ENCODE measurements around the gene FARS2.

Gene FARS2

DNA sequence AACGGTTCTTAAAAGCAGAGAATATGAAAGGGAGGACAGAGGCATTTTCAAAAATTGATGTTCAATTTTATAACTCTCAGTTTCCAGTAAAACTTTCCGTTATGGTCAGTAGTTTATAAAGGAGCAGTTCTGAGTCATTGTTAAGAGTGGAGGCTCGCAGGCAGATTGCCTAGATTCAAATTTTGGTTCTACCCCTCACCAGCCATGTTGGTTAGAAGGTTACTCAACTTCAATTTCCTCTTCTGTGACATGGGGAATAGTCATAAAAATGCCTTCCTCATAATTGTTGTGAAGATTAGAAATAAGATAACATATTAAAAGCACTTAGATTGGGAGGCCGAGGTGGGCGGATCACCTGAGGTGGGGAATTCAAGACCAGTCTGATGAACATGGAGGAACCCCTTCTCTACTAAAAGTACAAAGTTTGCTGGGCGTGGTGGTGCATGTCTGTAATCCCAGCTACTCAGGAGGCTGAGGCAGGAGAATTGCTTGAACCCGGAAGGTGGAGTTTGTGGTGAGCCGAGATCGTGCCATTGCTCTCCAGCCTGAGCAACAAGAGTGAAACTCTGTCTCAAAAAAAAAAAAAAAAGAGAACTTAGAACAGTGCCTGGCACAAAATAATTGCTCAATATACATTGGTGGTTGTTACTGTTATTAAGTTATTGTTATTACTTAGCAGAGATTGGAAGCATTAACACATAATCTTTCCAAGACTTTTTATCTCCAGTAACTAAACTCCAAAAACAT lies 396.5 kb downstream of the FARS2 start:
- DNase-seq (ENCODE audit: low read depth in 2 of 3, low spot score in 2 of 3), result no peak

DNA sequence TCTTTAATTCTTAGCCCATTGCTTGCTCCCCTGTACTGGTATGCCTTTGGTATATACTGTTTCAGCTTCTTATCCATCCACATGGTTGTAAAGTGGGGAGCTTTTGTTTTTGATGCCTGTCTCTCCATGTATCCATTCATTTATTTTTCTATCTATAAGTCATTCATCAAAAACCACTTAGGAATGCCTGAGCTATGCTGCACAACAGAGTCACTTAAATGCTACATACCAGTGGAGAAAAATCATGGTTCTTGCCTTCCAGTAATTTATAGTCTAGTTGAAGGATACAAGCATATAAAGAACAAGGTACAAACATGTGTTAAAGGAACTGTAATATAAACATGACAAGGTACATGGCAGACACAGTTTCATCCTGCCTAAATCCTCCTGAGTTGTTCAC lies 398.2 kb downstream of the FARS2 start:
- no peak for DNase-seq (ENCODE audit: low read depth in 2 of 3, low spot score in 2 of 3)

DNA sequence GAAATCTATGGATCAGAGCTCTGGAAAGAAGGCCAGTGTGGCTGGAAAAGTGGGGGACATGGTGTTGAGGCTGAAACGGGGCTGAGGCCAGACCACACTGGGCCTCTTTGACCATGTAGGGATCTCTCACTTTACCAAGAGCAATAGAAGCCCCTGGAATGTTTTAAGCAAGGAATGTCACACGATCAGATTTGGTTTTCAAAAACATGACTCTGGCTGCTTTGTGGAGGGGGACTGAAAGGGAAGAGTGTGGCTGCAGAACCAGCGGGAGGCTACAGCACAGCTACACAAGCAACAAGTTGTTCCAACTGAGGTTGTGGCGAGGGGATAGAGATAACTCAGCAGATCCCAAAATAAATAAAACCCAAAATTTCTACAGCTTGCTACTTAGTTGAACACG lies 399.5 kb downstream of the FARS2 start:
- no peak for DNase-seq (ENCODE audit: low read depth in 2 of 3, low spot score in 2 of 3)

DNA sequence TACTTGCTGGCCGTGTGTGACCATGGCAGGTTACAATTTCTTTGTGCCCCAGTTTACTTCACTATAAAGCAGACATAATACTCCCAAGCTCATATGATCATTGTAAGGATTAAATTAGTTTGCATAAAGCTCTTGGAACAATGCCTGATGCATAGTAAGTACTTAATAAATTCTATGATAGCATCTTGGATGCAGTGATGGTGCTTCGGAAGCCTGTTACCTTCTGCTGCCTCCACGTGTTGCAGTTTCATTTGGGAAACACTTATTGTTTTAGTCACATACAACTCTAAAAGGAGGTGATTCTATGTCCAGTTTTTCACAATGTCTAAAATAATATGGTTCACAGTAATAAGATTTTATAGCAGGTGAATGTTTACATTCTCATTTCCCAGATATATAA lies 401.5 kb downstream of the FARS2 start:
- DNase-seq (ENCODE audit: low read depth in 2 of 3, low spot score in 2 of 3), result no peak

DNA sequence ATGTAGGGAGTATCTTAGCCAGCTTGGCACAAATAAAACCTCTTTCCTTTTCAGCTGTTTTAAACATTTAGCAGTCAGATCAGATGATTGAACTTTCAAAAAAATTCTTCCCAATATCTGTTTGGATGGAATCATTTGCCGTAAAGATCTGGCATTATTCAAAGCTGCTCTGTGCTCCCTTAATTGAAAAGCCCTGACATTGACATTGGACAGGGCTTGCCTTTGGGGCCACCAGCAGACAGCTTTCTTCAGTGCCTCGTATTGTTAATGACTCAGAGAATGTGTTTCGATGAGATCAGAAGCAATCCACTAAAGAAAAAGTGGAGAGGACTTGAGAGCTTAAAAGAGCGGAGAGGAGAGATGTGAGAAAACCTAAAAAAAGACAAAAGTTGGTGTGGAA lies 401.9 kb downstream of the FARS2 start:
- no peak for DNase-seq (ENCODE audit: low read depth in 2 of 3, low spot score in 2 of 3)

DNA sequence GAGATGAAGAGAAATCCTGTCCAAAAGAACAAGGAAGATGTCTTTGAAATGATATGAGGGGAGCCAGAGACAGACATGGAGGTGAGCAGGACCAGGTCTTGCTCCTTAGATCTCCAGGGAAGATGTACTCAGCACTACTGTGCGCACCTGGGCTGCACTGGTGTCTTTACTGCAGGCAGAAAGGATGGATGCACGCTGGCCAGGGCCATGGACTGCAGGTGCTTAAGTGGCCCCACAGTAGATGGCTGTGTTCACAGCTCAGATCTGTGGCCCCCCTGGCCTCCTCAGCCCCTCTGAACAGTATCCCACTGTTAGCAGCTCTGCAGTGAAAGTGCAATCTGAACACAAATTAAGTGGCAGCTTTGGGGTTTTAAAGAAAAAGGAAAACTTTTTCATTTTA lies 402.4 kb downstream of the FARS2 start:
- no peak for DNase-seq (ENCODE audit: low read depth in 2 of 3, low spot score in 2 of 3)

DNA sequence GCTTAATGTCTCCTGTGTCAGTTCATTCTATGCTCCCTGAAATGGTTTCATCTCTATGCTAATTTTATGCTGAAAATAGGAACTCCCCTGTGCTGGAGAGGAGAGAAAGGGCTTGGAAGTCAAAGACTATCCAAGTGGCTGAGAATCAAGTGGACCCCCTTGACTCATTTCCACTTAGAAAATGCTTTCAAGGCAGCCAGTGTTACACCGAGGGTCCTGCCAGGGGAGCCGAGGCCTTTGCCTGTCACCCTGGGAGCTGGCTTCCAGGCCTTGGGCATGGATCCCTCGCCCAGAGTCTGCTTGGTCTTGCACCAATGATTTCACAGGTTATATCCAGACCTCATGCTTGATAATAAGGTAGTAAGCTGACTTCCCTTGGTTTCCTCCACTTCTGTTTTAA lies 402.8 kb downstream of the FARS2 start:
- no peak for DNase-seq (ENCODE audit: low read depth in 2 of 3, low spot score in 2 of 3)

DNA sequence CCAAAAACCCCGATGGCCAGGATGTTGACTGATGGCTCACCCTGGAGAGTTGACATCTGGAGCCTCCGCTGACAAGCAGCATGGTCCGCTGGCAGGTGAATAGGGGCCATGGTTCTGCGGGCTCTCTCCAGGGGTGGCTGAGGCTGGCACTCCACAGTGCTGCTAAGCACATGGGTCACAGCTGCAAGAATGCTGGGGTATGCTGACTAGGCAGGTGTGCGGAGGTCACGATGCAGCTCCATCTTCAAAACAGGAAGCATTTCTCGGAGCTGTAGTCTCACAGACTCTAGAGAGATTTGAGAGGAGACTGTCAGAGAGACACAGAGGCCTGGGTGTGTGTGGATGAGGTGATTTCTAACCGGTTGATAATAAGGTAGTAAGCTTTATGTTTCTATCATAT lies 403.9 kb downstream of the FARS2 start:
- DNase-seq (ENCODE audit: low read depth in 2 of 3, low spot score in 2 of 3), result no peak

DNA sequence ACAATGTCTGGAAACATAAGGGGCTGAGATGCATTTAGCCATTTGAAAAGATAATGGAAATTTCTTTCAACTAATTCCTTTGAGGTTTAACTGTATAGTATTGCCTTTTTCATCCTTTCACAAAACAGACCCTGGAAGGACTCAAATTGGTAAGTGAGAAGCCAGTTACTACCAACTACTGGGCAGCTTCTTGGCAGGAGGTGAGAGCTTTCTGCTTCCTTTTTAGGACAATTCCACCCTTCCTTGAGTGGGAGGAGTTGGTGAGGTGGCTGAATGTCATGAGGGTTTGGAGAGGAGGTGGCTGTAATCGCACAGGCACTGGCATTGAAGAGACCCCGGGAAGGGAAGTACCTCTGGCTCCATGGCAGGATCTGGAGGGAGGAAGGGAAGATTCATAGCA lies 404.4 kb downstream of the FARS2 start:
- DNase-seq (ENCODE audit: low read depth in 2 of 3, low spot score in 2 of 3), result no peak

DNA sequence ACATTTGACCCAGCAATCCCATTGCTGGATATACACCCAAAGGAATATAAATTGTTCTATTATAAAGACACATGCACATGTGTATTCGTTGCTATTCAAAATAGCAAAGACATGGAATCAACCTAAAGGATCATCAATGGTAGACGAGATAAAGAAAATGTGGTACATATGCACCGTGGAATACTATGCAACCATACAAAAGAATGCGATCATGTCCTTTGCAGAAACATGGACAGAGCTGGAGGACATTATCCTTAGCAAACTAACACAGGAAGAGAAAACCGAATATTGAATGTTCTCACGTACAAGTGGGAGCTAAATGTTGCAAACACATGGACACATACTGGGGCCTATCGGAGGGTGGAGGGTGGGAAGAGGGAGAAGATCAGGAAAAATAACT lies 405.4 kb downstream of the FARS2 start:
- DNase-seq (ENCODE audit: low read depth in 2 of 3, low spot score in 2 of 3), result no peak

DNA sequence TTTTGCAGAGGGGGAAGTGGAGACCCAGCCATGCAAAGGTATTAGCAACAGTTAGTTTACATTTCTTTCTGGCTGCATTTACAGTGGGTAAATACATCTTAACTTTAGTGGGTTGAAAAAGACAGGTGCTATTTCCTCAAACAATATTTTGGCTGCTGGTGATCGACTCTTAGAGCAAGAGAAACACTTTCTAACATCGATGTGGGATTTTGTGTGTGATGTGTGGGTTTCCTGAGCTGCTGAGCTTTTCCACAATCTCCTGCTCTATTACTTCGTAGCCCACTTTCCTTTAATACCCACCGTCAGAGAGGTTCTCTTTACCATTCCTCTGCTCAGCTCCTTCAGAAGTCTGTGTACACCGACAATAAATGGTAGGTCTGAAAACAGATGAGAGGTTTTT lies 406.4 kb downstream of the FARS2 start:
- no peak for DNase-seq (ENCODE audit: low read depth in 2 of 3, low spot score in 2 of 3)

DNA sequence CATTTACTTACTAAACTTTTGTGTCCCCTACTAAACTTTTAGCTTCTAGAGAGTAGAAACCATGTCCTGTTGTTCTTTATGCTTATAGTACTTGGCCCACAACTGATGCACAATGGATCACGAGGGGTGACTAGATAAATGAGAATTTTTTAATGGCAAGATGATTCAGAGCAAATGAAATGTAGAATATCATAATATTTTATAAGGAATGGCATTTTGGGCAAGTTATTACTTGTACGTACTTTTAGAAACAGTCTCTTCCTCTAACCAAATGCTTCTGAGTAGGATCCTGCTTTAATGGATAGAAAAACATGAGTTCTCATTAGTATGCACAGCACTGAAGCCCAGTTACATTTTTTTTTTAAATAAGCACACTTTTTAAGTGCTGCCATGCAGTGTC lies 409.1 kb downstream of the FARS2 start:
- DNase-seq (ENCODE audit: low read depth in 2 of 3, low spot score in 2 of 3), result no peak

DNA sequence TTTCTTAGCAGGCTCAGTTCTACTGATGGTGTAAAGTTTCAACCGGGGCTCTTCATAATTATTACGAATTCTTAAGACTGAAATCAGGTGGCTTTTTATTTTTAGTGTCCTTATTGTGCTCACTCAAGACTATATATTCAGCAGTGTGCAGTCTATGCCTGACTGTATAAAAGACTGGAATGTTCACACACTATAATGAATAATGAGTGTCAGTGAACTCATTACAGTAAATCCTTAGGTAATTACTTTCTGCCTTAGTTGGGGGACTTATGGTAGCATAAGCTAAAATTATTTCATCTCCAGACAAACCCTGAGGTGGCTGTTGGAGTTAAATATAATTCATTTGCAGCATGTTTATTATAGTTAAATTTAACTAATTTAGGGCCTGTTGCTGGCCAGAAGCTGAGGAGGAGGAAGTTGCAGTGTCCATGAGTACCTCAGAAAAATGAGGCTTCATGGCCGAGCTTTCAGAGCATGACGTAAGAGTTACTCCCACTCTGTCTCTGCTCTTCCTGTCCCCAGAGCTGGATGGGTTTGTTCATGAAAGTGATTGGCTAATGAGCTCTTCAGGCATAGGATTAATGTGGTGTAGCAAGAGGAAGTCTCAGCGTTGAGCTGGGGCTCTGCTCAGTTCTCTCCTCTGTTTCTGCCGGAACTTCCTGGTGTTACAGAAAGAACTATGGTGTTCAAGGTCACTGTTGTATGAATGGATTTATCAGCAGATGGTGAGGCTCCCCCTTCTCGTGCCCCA lies 409.7 kb downstream of the FARS2 start:
- no peak for DNase-seq (ENCODE audit: low read depth in 2 of 3, low spot score in 2 of 3)

DNA sequence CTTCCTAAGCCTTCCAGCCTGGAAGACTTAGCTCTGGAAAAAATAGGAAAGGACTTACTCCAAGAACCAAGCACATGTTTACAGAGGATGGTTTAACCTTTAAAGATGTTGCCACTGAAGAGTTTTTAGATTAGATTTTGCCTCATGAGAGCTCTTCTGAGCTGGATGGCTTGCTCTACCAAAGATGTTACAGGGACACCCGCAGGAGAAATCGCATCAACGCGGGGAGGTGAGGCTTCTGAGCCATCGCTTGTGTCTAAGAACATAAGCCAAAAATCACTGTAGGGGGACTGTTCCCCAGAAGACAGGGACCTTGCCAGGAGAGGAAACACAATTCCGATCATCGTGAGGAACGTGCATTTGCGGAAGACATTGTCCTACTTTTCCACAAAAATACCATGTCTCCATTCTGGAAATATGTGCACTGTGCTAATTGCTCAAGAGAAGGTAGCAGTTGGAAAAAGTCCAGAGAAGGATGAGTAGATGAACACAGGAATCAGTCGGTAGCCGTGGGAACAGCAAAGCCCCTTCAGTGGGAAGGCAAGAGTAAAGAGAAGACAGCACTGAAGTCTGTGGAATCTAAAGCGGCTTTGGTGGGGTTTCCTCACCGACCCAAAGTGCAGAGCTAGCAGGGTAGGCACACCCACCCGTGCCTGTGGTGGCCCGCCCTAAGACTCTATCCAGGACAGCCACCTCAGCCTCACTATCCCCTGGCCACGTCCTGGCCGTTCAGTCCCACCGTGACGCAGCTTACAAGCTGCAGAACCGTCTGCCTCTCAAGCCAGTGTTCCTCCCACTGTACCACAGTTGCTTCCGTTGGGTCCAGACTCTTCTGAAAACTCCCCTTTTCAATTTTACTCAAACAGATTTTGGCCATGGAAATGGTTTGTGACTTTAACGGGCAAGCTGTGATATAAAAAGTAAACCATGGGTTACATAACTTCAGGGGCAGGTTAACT lies 410.6 kb downstream of the FARS2 start:
- DNase-seq (ENCODE audit: low read depth in 2 of 3, low spot score in 2 of 3), result no peak

DNA sequence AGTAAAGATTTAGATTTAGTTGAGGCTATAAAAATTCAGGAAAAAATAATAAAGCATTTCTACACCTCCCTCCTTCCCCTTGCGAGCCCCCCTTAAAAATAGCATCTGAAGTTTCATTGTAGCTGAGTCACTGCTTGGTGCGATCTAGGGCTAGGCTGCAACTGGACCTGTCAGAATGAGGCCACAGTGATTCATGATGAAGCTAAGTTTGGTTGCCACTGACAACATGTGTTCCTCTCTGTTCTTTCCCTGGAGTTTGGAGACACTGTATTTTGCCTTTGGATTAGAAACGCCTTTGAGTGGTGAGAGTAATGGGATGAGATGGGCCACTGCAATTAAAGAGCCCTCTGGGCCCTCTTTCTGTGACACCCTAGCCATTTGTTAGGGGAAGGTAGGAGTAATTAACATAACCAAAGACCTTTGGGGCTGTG lies 411.3 kb downstream of the FARS2 start:
- DNase-seq (ENCODE audit: low read depth in 2 of 3, low spot score in 2 of 3), result no peak

DNA sequence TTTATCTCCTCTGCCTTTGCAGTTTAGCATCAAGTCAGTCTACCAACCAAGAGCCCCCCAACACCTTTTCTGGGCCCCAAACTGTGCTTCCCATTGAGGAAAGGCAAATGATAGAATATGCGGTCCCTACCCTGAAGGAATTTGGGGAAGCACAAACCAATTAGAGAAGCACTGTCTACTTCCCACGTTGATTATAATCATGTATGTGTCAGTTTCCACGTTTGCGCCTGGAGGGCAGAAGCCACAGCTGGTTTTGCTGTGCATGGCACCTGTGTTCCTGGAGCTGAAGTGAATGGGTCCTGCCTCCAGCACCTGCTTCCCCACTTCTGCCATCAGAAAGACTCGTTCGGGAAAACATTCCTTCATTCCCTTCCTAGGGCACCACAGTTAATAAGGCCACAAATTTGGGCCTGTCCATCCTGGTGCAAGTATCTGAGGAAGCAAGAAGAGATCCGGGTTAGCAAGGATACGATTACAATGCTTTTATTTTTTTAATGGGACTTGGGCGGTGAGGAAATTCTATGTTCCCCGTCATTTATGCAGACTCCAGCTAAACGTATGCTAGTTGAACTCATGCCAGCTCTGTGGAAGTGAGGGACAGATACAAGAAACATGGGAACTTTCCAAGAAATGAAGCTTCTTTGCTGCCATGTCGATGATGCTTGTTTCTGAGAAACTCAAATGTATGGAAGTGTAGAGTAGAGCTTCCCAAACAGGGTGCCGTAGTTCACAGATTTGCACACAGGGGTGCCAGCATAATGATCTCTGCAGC lies 411.9 kb downstream of the FARS2 start:
- DNase-seq (ENCODE audit: low read depth in 2 of 3, low spot score in 2 of 3), result no peak

DNA sequence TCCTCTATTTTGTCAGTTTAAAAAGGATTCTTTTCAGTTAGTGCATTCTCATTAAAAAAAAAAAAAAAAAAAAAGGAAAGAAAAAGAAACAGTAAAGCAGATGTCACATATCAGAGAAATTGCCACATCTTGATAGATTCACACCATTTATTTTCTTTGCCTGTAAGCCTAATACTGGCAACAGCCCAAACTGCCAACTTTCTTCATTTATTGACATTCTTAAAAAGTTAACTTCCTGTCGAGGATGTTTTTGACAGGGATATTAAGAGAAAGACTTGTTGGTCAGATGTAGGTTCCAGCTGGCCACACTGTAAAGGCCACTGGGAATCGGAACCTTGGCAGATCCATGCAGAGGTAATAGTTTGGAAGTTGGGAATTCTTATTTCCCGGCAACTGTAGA lies 412.8 kb downstream of the FARS2 start:
- no peak for DNase-seq (ENCODE audit: low read depth in 2 of 3, low spot score in 2 of 3)

DNA sequence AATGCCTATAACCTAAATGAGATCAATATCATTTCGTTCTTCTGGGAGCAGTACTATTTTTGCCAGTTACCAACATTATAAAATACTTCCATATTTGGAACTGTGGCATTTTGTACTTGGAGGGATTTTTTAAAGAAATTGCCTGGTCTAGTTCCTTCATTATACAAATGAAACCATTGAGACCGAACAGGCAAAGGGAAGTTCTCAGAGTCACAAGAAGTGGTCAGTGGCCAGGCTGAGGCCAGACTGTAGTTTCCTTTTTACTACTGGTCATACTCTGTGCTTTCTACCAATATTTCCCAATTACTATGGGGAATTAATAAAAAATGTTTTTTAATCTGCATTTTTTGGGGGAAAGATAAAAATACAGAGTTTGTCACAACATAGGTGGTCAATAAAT lies 413.4 kb downstream of the FARS2 start:
- no peak for DNase-seq (ENCODE audit: low read depth in 2 of 3, low spot score in 2 of 3)

DNA sequence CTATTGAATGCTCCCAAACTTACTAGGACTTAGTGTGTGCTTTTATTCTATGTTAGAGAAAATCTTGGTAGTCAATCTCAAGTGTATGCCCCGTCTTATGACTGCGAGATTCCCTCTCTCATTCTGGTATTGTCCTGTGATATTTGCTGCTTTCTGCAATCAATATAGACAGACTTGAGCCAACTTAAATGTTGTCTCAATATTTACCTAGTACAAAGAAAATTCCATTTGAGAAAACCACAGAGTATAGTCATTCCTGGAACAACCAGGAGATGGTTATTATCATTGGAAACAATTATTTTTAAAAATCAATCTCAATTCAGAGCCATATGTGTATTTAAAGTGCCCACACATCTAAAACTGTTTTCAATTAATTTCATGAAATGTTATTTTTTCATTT lies 415.4 kb downstream of the FARS2 start:
- no peak for DNase-seq (ENCODE audit: low read depth in 2 of 3, low spot score in 2 of 3)

DNA sequence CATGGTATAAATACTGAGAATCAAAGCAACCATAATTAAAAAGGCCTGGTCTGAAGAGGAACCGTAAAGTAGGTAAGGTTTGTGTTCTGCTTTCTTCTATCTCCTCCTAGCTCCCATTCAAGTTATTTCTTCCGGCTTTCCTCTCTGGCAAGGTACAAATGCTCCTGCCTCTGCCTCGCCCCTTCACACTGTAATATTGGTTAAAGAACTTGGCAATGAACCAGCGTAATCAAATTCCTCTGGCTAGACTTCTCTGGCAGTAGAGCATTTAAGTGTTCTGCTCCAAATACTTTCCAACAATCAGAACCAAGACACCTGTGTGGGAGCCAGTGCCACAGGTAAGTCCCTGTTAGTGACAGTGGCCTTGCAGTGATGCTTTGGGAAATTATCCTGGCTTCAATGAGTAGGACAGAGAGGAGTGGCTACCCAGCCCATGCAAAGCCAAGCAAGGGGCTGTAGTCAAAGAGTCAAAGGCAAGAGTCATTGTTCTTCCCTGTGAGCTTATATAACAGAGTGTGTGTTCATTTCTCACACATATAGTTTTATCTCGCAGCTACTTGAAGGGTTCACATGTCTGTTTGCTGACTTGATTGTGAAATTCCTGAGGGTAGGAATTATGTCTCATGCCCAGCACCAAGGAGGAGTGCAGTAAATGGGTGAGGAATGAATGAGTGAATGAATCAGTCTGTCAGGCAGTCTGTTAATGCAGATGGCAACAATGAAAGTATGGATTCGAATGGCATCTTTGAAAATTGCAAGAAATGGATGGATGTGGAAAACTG lies 416.1 kb downstream of the FARS2 start:
- no peak for DNase-seq (ENCODE audit: low read depth in 2 of 3, low spot score in 2 of 3)

All from activated CD8-positive, alpha-beta memory T cell treated with anti-CD3 and anti-CD28 coated beads for 48 hours (primary cell).